NCI-H1105 treated with DMSO at 0.1 percent for 48 hours (cell line): ENCODE data around the gene MAPK8IP3.

Source experiments
- DNase-seq: peaks from one replicate; lab custom pipeline; 2025; lab: John Stamatoyannopoulos, UW

Gene MAPK8IP3, protein sequence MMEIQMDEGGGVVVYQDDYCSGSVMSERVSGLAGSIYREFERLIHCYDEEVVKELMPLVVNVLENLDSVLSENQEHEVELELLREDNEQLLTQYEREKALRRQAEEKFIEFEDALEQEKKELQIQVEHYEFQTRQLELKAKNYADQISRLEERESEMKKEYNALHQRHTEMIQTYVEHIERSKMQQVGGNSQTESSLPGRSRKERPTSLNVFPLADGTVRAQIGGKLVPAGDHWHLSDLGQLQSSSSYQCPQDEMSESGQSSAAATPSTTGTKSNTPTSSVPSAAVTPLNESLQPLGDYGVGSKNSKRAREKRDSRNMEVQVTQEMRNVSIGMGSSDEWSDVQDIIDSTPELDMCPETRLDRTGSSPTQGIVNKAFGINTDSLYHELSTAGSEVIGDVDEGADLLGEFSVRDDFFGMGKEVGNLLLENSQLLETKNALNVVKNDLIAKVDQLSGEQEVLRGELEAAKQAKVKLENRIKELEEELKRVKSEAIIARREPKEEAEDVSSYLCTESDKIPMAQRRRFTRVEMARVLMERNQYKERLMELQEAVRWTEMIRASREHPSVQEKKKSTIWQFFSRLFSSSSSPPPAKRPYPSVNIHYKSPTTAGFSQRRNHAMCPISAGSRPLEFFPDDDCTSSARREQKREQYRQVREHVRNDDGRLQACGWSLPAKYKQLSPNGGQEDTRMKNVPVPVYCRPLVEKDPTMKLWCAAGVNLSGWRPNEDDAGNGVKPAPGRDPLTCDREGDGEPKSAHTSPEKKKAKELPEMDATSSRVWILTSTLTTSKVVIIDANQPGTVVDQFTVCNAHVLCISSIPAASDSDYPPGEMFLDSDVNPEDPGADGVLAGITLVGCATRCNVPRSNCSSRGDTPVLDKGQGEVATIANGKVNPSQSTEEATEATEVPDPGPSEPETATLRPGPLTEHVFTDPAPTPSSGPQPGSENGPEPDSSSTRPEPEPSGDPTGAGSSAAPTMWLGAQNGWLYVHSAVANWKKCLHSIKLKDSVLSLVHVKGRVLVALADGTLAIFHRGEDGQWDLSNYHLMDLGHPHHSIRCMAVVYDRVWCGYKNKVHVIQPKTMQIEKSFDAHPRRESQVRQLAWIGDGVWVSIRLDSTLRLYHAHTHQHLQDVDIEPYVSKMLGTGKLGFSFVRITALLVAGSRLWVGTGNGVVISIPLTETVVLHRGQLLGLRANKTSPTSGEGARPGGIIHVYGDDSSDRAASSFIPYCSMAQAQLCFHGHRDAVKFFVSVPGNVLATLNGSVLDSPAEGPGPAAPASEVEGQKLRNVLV (N-terminal part only)

DNA sequence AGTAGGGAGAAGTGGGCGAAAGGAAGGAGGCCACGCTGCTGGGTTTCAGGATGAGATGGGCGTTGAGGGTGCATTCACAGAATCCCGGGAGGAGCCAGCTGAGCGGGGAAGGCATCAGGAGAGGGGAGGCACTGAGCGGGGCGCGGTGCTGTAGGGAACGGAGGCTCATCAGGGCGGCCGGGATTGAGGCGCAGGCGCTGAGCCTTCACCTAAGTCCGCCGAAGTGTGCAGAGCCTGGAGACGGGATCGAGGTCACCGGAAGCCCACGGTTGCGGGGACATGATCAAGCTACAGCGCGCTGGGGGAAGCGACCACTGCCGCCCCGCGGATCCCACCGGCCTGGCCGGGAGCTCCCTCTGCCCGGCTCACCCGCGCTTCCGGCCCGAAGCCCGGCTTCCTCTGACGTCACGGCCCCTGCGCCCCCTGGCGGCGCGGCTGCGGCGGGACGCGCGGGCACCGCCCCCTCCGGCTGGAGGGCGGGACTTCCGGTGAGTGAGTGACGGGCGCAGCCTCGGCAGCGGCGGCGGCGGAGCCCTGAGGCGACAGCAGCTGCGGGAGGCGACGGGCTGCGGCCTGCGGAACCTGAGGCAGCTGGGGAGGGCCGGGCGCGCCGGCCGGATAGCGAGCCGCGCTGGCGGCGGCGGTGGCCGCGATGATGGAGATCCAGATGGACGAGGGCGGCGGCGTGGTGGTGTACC lies at the start of gene MAPK8IP3:
Gene MAPK8IP3 (plus strand): TSS at position 508 of the 698 bp plus-strand sequence. CDS start 145 bp downstream, at position 653.
- peak; percentile 69 for DNase-seq

DNA sequence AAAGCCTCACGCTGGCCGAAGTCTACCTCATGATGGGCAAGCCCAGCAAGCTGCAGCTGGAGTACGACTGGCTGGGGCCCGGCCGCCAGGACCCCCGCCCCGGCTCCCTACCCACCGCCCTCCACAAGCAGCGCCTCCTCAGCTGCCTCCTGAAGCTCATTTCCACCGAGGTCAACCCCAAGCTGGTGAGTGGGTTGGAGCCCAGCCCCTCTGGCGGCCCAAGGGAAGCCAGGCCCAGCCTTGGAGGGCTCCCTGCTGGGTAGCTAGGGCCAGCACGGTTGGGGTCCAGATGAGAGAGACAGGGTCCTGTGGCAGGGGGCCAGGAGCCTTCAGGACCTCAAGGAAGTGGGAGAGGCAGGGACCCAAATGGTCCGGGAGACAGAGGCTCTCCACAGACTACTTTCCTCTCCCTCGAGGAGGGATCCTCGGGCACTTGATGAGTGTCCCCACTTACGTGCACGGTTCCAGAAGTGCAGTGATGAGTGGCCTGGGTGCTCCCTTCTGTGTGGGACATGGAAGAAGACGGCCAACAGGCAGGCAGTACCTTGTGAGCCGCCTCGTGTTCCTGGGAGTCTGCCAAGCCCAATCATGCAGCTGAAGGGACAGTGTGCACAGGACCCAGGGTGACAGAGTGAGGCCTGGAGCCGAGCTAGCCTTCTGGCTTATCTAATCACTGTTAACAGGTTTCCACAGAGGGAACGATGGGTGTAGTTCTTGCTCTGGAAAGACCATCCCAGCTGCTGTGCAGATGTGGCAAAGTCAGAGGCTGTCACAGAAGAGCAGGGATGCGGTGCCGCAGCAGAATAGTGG lies 49.0 kb upstream of the MAPK8IP3 start:
- no peak for DNase-seq

DNA sequence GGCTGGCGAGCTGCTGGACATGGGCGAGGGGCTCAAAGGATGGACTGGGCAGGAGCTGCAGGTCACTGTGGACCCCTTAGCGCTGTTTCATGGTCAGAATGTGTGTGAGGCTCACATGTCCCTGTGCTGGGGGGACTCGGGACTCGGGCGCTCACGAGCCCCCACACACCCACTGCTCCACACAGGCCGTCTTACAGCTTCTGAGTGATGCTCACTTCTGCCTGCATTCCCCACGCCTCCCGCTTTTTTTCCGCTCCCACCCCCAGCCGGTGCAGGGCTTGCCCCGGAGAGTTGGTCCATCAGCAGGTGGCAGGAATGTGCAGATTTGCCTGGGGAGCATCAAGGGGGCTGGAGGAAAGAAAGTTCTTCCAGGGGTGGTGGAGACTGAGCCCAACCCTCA lies 48.2 kb upstream of the MAPK8IP3 start:
- DNase-seq = no peak

DNA sequence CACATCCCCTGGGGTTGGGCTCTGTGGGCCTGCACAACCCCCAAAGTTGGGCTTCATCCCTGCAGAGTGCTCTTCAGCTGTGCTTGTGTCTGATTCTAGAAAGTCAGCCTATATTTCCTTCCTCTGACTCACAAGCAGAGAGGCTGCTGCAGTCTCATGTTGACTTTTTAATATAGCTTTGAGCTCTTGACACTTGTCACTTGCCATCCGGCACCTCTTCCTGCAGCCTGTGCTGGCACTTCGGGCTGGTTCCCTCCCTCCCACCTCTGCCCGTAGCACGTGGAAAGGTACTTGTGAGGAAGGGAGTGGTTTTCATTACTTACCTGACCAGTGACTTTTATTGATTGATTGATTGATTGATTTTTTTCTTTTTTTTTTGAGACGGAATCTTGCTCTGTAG lies 47.0 kb upstream of the MAPK8IP3 start:
- no peak for DNase-seq

DNA sequence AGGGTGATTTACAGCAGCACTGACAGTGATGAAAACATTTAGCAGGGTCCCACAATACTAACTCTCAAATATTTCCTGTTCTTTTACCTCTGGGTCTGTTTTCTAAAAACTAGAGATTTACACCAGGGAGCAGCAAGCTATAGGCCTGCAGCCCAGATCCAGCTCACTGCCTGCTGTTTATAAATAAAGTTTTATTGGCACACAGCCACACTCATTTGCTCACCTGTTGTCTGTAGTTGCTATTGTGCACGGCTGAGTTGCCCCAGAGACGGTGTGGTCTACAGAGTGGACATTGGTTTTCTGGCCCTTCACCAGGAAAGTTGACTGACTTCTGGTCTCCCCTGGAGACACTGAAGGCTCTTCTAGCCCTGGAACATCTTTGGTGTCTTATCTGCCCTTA lies 44.2 kb upstream of the MAPK8IP3 start:
- DNase-seq = no peak

DNA sequence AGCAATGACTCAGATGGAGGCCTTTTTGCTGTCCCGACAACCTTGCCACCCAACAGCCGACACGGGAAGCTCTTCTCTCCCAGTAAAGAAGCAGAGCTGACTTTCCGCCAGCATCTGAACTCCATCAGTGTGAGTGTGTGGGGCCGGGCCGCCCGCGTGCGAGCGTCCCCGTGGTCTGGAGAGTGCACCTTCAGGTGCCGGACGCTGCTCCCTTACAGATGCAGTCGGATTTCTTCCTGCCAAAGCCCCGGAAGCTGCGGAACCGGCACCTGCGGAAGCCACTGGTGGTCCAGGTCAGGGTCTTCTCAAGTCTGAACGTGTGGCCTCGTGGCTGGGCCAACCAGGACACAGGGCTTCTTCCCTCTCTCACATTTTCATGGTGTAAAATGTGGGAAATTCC lies 43.5 kb upstream of the MAPK8IP3 start:
- DNase-seq = no peak

DNA sequence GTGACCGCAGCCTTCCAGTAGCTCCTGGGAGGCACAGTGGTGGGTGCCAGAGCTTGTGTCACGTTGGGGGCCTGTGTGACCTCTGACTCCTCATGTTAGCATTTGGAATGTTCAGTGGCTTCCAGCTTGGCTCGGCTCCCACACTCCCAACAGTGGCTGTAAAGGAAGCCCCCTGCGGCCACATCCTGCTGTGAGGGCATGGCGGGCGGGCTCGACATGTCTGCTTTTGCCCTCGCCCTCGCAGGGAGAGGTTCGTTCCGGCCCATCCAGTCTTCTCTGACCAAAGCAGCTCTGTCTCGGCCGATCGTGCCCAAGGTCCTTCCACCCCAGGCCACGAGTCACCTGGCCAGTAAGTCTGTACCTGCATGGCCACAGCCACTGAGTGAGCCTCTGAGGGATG lies 40.2 kb upstream of the MAPK8IP3 start:
- no peak for DNase-seq

DNA sequence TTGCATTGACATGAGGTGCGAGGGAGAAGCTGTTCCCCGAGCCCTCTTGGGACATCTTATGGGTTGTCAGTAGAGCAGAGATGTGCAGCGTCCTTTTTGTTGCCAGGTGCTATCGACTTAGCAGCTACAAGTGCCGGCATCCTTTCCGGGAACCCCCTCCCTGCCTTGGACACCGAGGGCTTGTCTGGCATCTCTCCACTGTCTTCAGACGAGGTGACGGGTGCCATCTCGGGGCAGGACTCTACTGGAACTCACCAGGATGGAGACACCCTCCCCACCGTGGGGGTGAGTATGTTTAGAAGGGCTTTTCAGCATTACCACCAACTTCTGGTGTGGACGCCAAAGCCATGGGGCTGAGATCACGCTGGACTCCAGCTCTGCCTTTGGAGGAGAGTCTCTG lies 39.7 kb upstream of the MAPK8IP3 start:
- no peak for DNase-seq

DNA sequence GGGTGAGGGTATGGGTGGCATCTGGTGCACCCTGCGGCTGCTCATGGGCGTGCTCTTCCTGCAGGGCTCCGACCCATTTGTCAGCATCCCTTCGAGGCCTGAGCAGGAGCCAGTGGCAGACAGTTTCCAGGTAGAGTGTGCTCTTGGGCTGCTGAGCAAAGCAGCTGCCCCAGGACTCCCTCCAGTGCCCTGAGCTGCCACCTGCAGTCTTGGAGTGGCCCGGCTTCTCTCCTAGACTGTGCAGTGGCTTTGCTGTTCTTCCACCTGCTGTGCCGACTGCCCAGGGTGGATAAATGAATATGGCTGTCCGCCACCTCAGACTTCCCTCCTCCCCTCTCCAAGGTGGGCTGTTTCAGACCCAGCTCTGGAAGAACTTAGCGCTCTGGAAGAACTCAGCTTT lies 38.7 kb upstream of the MAPK8IP3 start:
- DNase-seq = no peak

DNA sequence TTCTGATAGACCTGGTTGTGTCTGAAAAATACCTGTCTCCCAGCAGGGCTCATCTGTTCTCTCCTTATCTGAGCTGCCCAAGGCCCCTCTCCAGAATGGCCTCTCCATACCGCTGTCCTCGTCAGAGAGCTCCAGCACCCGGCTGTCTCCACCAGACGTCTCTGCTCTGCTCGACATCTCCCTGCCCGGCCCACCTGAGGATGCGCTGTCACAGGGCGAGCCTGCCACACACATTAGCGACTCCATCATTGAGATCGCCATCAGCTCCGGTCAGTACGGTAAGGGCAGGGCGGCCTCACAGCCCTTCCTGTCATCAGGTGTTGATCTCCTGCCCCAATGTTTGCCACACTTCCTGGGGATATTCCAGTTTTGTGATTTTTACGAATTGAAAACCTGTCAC lies 38.1 kb upstream of the MAPK8IP3 start:
- no peak for DNase-seq

DNA sequence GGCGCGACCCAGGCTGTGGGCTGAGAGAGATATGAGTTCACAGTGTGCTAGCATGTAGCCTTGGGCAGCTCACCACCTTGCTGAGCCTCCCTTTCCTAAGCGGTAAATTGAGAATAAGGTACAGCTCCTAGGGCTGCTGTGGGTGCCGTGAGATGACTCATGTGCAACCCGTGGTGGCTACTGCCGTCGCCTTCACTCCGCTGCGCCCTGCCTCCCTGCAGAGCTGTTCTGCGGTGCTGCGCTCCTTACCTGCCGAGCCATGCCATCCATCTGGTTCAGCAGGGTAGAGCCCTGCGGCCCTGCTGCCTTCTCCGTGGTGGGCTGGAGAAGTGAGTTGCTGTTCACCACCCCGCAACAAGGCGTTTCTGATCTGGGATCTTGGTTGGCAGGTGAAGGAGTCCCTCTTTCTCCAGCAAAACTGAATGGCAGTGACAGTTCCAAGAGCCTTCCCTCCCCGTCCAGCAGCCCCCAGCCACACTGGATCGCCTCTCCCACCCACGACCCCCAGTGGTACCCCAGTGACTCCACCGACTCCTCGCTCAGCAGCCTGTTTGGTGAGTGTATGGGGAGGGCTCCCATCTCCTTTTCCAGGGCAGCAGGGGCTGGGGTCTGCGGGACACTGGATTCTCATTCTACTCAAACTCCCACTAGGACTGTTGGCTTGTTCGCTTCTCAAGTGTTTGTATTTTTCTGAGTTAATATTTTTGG lies 37.2 kb upstream of the MAPK8IP3 start:
- no peak for DNase-seq

DNA sequence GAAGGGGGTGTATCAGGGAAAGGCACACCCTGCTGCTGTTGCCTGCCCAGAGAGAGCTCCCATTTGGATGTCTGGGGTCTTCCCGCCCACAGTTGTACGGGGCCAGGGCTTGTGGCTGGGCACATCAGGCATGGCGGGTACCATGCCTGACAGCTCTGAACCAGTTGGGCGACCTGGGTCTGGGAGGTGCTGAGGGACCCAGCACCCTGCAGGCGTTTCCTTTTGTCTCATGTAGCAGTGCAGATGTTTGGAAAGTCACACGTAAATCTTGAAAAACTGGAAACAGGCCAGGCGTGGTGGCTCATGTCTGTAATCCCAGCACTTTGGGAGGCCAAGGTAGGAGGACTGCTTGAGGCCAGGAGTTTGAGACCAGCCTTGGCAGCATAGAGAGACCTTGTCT lies 36.3 kb upstream of the MAPK8IP3 start:
- no peak for DNase-seq

DNA sequence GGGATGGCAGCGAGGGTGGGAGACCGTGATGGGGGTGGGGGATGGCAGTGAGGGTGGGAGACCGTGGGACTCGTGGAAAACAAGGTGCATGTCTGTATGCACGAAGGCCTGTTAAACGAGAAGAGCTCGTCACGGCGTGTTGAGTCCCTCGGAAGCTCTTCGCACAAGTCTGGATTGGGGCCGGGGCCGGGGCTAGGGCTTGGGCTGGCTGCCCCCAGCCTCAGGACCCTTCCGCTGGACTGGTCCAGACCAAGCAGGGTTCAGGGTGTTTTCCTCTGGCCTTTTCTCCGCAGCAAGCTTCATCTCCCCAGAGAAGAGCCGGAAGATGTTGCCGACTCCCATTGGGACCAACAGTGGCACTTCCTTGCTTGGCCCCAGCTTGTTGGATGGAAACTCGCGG lies 35.6 kb upstream of the MAPK8IP3 start:
- no peak for DNase-seq

DNA sequence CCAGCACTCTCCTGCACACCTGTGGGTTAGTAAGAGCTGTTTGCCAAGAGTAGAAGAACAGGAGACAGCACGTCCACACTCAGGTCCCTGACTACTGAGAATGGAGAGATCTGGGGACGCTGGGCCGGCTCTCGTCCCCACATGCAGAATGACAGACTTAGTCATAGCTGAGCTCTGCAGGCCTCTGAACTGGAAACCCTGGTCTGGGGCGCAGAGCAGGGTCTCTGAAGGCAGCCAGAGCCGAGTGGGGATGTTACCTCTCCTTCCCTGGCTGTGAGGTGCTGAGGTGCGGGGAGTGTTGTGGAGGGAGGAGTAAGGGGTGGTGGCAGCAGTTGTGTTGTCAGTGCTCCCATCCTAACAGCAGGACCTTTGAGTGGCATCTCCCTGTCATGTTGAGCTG lies 35.1 kb upstream of the MAPK8IP3 start:
- DNase-seq = no peak

DNA sequence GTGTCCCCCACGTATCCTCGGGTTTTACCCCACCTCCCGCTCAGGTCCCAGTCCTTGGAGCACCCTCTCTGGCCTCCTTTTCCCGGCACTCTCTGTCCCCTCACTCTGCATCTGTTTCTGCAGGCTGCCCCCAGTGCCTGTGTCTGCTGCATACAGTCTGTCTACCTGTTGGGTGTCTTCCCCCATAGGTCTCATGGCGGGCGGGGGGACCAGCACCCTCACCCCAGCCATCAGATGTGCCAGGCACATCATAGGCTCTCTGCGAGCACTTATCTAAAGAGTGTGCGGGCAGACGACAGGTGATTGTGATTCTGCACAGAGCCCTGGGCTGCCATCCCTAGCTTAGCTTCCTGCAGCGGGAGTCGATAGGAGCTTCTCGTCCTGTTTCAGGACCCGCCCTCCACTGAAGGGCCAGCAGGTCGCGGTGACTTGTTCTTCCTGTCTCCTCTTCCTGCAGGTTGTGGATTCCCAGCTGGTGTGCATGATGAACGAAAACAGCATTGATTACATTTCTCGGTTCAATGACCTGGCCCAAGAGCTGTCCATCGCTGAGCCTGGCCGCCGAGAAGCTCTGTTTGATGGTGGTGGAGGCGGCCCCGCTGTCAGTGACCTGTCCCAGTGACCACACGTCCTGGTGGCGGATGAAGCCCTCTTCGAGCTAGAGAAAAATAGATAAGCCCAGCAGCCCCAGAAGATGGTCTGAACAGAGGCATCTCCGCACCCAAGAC lies 32.4 kb upstream of the MAPK8IP3 start:
- DNase-seq = no peak

DNA sequence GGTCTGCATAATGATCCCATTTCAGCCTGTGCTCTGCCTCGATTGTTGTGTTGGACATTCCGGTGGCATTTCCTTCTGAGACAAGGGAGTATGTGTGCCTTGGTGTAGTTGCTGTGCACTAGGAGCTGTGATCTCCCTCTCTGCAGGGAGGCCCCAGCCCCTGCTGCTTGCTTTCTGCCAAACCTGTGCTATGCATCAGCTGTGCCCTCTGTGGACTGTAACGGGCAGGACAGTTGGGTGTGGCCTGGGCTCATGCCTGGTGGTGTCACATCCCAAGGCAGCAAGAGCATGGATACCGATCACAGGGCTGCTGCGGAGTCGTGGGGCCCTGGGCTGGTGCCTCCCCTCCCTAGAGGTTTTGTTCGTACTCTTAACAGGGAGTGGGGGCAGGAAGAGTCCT lies 31.7 kb upstream of the MAPK8IP3 start:
- no peak for DNase-seq

DNA sequence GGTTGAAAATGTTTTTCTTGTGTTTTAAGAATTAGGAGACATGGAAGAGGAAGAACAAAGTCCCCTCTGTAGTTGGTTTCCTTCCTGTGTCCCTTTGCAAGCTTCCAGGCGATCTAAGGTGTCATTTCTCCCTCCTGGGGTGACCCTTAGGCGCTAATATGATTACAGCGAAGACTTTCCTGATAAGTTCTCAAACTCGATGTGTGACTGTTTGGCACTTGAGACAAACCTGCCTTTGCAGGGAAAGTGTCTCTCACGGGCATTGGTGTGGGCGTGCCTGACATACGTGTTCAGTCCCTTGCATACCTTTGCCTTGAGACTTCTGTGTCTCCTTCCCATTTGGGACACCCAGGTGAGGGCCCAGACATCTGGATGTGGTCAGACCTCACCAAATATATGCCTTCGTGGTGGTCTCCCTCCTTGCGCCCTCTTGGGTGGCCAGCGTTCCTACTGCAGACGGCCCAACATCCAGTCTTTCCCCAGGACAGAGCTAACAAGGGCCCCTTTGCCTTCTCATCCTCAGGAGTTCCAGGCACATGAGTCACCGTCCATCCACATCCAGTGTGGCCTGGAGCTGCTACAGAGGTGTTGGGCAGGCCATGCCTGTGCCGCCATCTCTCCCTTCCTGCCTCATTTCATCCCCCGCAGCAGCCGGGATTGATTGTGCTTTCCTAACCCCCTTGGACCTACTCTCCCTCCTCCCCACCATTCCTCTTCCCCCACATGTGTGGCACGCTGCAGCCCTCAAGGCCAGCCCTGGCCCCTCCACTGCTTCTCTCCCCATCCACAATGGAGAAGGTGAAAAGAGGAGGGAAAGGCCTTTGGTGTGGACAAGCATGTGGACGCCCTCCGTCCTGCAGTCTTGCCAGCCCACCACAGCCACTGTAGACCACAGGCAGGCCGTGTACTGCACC lies 31.0 kb upstream of the MAPK8IP3 start:
- DNase-seq = no peak

DNA sequence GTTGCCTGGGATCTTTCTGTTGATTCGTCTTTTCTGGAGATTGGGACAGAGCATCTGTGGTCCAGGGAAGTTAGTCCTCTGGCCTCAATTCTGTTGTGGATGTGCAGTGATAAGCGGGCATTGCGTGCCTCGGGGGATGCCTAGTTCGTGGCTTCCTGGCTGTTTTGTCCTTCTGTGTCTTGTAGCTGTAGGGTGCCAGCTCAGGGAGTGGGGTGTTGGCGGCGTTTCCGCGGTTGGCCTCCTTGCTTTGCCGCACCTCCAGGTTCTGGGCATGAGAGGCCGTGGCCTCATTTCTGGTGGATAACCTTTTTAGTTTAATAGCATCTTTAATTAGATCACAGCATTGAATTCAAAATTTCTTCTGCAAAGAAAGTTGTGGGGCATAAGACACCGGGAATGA lies 29.3 kb upstream of the MAPK8IP3 start:
- DNase-seq = no peak
